ENCODE measurements around the gene DOK5.

GRCh38 chr20:54649511-54649962 lies 174.1 kb downstream of the DOK5 start:
- TF ChIP-seq CTCF (IDR thresholded peaks at IDR 0.05; ENCODE audit: insufficient read depth, low read length, poor library complexity, severe bottlenecking) (peak; percentile 80), EZH2phosphoT487 (conservative IDR thresholded peaks at IDR 0.05; ENCODE audit: low read length) (no peak)

All from SU-DHL-6 (cell line).